Measurements from ENCODE around the gene ACAD8.

GRCh38 chr11:134246100-134246499, 7.3 kb upstream of the ACAD8 start:
- TF ChIP-seq EZH2phosphoT487 (IDR thresholded peaks at IDR 0.05; ENCODE audit: insufficient read depth, low read depth) (no peak), EZH2 (IDR thresholded peaks at IDR 0.05; ENCODE audit: insufficient read depth, poor library complexity, severe bottlenecking) (no peak)

All from GM23248 (cell line).